K562 (cell line): ENCODE results near the gene KCNH8. TPM values are rescaled to one million over a fixed set of nuclear protein-coding genes. Genes with fewer than 3 reads are reported as not detected.

Experiments
- ATAC-seq: fragments of 200-7000 bp; cut with Tn5 transposase; 3 replicates; pipeline ENCODE4 v1.9.1; 2020; ENCODE audit warnings: moderate library complexity
- Bru-seq: library from RNA; stranded (reverse); fragments of 400-500 nt; gene quantifications from one replicate; lab custom pipeline; 2021; lab: Mats Ljungman, UMichigan
- BruChase-seq, 2 experiments: library from RNA; stranded (reverse); fragments of 400-500 nt; gene quantifications; one replicate each; lab custom pipeline; 2021; lab: Mats Ljungman, UMichigan
- BruUV-seq: library from RNA; stranded (reverse); fragments of 400-500 nt; replicated peaks from 2 replicates; lab custom pipeline; 2021; lab: Mats Ljungman, UMichigan
- CTCF ChIA-PET: fragments of 300-600 bp; formaldehyde crosslinking; extraction: SDS; loops from one replicate; lab custom pipeline; 2021; ENCODE audit warnings: low intra/inter-chr PET ratio; lab: Yijun Ruan, JAX
- POLR2A ChIA-PET: fragments of 300-600, 350-650 bp; sonication (Branson Sonifier 250); formaldehyde crosslinking; extraction: SDS; loops from one replicate; lab custom pipeline; 2021; ENCODE audit warnings: antibody characterized with exemption, inconsistent platforms; lab: Yijun Ruan, JAX
- DNase-seq, 4 experiments: peaks; one replicate each; pipeline versions ENCODE4 v3.0.0 to v3.0.0-alpha.2; 2011 to 2018; ENCODE audit warnings: low spot score in 3 of 4, mixed read lengths in 3 of 4; ENCODE audit errors: extremely low read depth in 1 of 4
- FAIRE-seq: peaks from 2 replicates; lab custom pipeline; 2011; peaks lifted over from hg19 to GRCh38; lab: Jason Lieb, UNC
- H2AFZ ChIP-seq: 2 replicates; pipeline ENCODE4 v1.6.0; 2011; ENCODE audit warnings: low read depth, low read length, control low read depth, inconsistent platforms
- H3K27ac ChIP-seq: fragments of 200-600 bp; 3 replicates; pipeline ENCODE4 v1.8.0; 2011; ENCODE audit warnings: low read depth, mild to moderate bottlenecking, control low read depth, inconsistent platforms, low read length, moderate library complexity, mixed read lengths; ENCODE audit errors: extremely low read depth
- H3K27me3 ChIP-seq, 2 experiments: fragments of 300-600 bp in 1 of 2; 2 replicates in 1 of 2; 3 replicates in 1 of 2; pipeline versions ENCODE4 v1.6.0 to v1.8.0; 2011; ENCODE audit warnings: inconsistent platforms in 2 of 2, low read length in 2 of 2, mild to moderate bottlenecking in 1 of 2, mixed read lengths in 1 of 2, moderate library complexity in 1 of 2; ENCODE audit not compliant: control insufficient read depth in 2 of 2, insufficient read depth in 2 of 2
- H3K36me3 ChIP-seq: fragments of 300-600 bp; 3 replicates; pipeline ENCODE4 v1.8.0; 2011; ENCODE audit warnings: mild to moderate bottlenecking, low read length, inconsistent platforms; ENCODE audit not compliant: control insufficient read depth, insufficient read depth
- H3K4me1 ChIP-seq, 2 experiments: fragments of 200-600 bp in 1 of 2; replicated peaks in 1 of 2; 2 replicates in 1 of 2; 3 replicates in 1 of 2; pipeline versions ENCODE4 v1.5.1 to v1.8.0; 2011; ENCODE audit warnings: inconsistent platforms in 2 of 2, low read length in 2 of 2, mild to moderate bottlenecking in 1 of 2, mixed read lengths in 1 of 2, moderate library complexity in 1 of 2; ENCODE audit not compliant: control insufficient read depth in 2 of 2, insufficient read depth in 2 of 2
- H3K4me2 ChIP-seq: 2 replicates; pipeline ENCODE4 v1.6.1; 2011; ENCODE audit warnings: low read length, control low read depth, inconsistent platforms, mixed read lengths; ENCODE audit not compliant: insufficient read depth
- H3K4me3 ChIP-seq: fragments of 200-600 bp; sonication (generic), shearing (Covaris generic); 2 replicates; pipeline ENCODE4 v1.5.1; 2016; ENCODE audit warnings: control low read depth, inconsistent platforms
- H3K79me2 ChIP-seq: fragments of 200-600 bp; 3 replicates; pipeline ENCODE4 v1.8.0; 2011; ENCODE audit warnings: low read length, inconsistent platforms; ENCODE audit not compliant: control insufficient read depth, insufficient read depth
- H3K9ac ChIP-seq, 2 experiments: 2 replicates each; pipeline versions ENCODE4 v1.6.0 to v1.6.1; 2011; ENCODE audit warnings: low read depth in 2 of 2, low read length in 2 of 2, control low read depth in 1 of 2, inconsistent platforms in 1 of 2, mild to moderate bottlenecking in 1 of 2, mixed read lengths in 1 of 2; ENCODE audit not compliant: insufficient read depth in 1 of 2
- H3K9me1 ChIP-seq: one replicate; pipeline ENCODE4 v1.6.0; 2011; ENCODE audit warnings: inconsistent platforms, mild to moderate bottlenecking, low read length, moderate library complexity; ENCODE audit not compliant: control insufficient read depth, insufficient read depth
- H3K9me3 ChIP-seq: replicated peaks from 2 replicates; pipeline ENCODE4 v1.5.1; 2011; ENCODE audit warnings: low read depth, low read length, inconsistent platforms; ENCODE audit not compliant: control insufficient read depth, insufficient read depth
- H4K20me1 ChIP-seq: replicated peaks from 2 replicates; pipeline ENCODE4 v1.6.1; 2011; ENCODE audit warnings: low read length, inconsistent platforms, mixed read lengths; ENCODE audit not compliant: control insufficient read depth, insufficient read depth
- BDP1 ChIP-seq: IDR thresholded peaks from 3 replicates; pipeline ENCODE4 v1.6.1; 2011; ENCODE audit not compliant: insufficient read length, insufficient read depth
- CEBPG ChIP-seq, 3 experiments: fragments of 200-800 bp in 1 of 3; sonication (Bioruptor generic) in 1 of 3; sonication (generic) in 1 of 3; formaldehyde crosslinking in 1 of 3; IDR thresholded peaks in 2 of 3; conservative IDR thresholded peaks in 1 of 3; 2 replicates each; pipeline versions ENCODE4 v1.6.1 to v1.8.0; 2016 to 2022; ENCODE audit warnings: missing compliant biosample characterization in 2 of 3, missing genetic modification characterization in 2 of 3, mild to moderate bottlenecking in 1 of 3, missing genetic modification reagents in 1 of 3
- EHMT2 ChIP-seq: fragments of 450-650 bp; IDR thresholded peaks from 2 replicates; pipeline ENCODE4 v1.6.1; 2018; ENCODE audit warnings: antibody characterized with exemption
- PCBP2 ChIP-seq: fragments of 200-400 bp; formaldehyde crosslinking; IDR thresholded peaks from 2 replicates; pipeline ENCODE4 v1.6.1; 2018; ENCODE audit warnings: low read length, low read depth, mild to moderate bottlenecking, moderate library complexity; ENCODE audit not compliant: poor library complexity, severe bottlenecking
- SRSF1 ChIP-seq: fragments of 200-400 bp; formaldehyde crosslinking; IDR thresholded peaks from 2 replicates; pipeline ENCODE4 v1.6.1; 2017; ENCODE audit warnings: mild to moderate bottlenecking, low read depth, low read length, moderate library complexity
- ZNF282 ChIP-seq: sonication (generic); formaldehyde crosslinking; IDR thresholded peaks from 2 replicates; pipeline ENCODE4 v1.8.1; 2023; ENCODE audit warnings: missing genetic modification reagents
- ZNF785 ChIP-seq: fragments of 250-450 bp; sonication (Bioruptor Pico); IDR thresholded peaks from 2 replicates; pipeline ENCODE4 v1.4.0; 2020; ENCODE audit warnings: mild to moderate bottlenecking
- WGBS: fragments of 100-300 bp; shearing (Covaris generic); methylation state at CpG from one replicate; pipeline ENCODE4 v1.1.6; 2016; ENCODE audit warnings: low coverage, mixed read lengths; ENCODE audit not compliant: insufficient coverage; ENCODE audit errors: missing lambda C conversion rate; 5-methylcytosine and 5-hydroxymethylcytosine counted together
- in situ Hi-C: fragments of 300-500 bp; cut with MboI; formaldehyde crosslinking; loops from 4 replicates; pipeline ENCODE4 v1.15.0; 2018; ENCODE audit warnings: inconsistent platforms, mixed read lengths
- intact Hi-C: fragments of 100-400 bp; cut with micrococcal nuclease; formaldehyde crosslinking; loops from 2 replicates; pipeline ENCODE4 v1.14.2; 2022
- long read RNA-seq, 3 experiments: library from polyadenylated mRNA in 2 of 3; library from RNA in 1 of 3; unstranded in 2 of 3; stranded (forward) in 1 of 3; transcript quantifications; one replicate each; pipeline ENCODE4 v2.0.0, GENCODE V29; 2019 to 2022
- polyA minus RNA-seq, 3 experiments: library from RNA; depleted of rRNA, polyadenylated mRNA; stranded (reverse); fragments of >200 nt; gene quantifications; 2 replicates each; pipeline ENCODE4 v1.2.3, GENCODE V29; 2011
- polyA plus RNA-seq, 8 experiments: library from polyadenylated mRNA; depleted of rRNA in 4 of 8; stranded (reverse) in 5 of 8; unstranded in 3 of 8; fragments of >200 nt; fragmentation: Nextera tagmentation in 2 of 8; fragmentation: Illumina TruSeq in 1 of 8; extraction: Ambion mirVana in 2 of 8; extraction: Trizol in 1 of 8; gene quantifications; 2 replicates each; pipeline versions ENCODE4 v1.2.1 to v1.2.3, GENCODE V29; 2011 to 2014; ENCODE audit warnings: inconsistent platforms in 1 of 8, missing spikeins in 1 of 8
- total RNA-seq, 7 experiments: library from RNA; depleted of rRNA in 6 of 7; stranded (reverse); fragments of >200 nt in 6 of 7; fragmentation: Illumina TruSeq in 2 of 7; extraction: Trizol in 2 of 7; gene quantifications; 2 replicates each; pipeline versions ENCODE4 v1.2.1 to v1.2.3, GENCODE V29; 2011 to 2021; ENCODE audit warnings: low replicate concordance in 1 of 7
- TF ChIP-seq, protein P1 (sequence below): fragments of 250-450 bp; sonication (Bioruptor Pico); IDR thresholded peaks from 2 replicates; pipeline ENCODE4 v1.4.0; 2020; ENCODE audit warnings: borderline replicate concordance
- TF ChIP-seq, protein P2 (sequence below): IDR thresholded peaks from 2 replicates; pipeline ENCODE4 v1.6.1; 2011; ENCODE audit warnings: borderline replicate concordance, low read depth, mild to moderate bottlenecking, moderate library complexity, low read length; ENCODE audit not compliant: insufficient read depth, poor library complexity, severe bottlenecking

KCNH8 gene
- total RNA-seq (2011; cell fraction: chromatin; rRNA removed; ENCODE audit: low replicate concordance), result 0.12 TPM in 2 replicates
- 0.13 TPM in 1 of 2 replicates, not detected in the other for total RNA-seq (2011; cell fraction: nucleolus; rRNA removed)
- total RNA-seq (2011; cell fraction: nucleoplasm; rRNA removed), result 0.15 TPM in 1 of 2 replicates, not detected in the other
- total RNA-seq (2014; rRNA removed) (not detected in 2 replicates), total RNA-seq (2014; rRNA removed; fragmentation: Illumina TruSeq; extraction: Trizol) (not detected in 2 replicates), total RNA-seq (2015; rRNA removed; fragmentation: Illumina TruSeq; extraction: Trizol) (0.04 TPM in 1 of 2 replicates, not detected in the other), total RNA-seq (2021) (0.02 TPM in 1 of 2 replicates, not detected in the other), polyA plus RNA-seq (2011; rRNA removed) (0.01 TPM in 1 of 2 replicates, not detected in the other), polyA plus RNA-seq (2014; fragmentation: Illumina TruSeq; extraction: Trizol) (not detected in 2 replicates), polyA plus RNA-seq (2014; fragmentation: Nextera tagmentation; extraction: Ambion mirVana) (not detected), polyA plus RNA-seq (2014; rRNA removed) (0.08 TPM in 1 of 2 replicates, not detected in the other), polyA minus RNA-seq (2011; rRNA and poly(A)+ RNA removed) (0.04 TPM in 1 of 2 replicates, not detected in the other), Bru-seq, nascent RNA (percentile 13 among the genes with signal in this experiment), BruChase-seq, experiment 1, labeled RNA remaining after a 2-hour chase (percentile 16 among the genes with signal in this experiment), BruChase-seq, experiment 2, labeled RNA remaining after a 6-hour chase (percentile 14 among the genes with signal in this experiment)
- polyA plus RNA-seq (2011; cell fraction: cytosol; rRNA removed), result 0.01 TPM in 1 of 2 replicates, not detected in the other
- polyA plus RNA-seq (2011; cell fraction: nucleus; rRNA removed), result 0.07 TPM in 2 replicates
- polyA plus RNA-seq (2012), result 0.19 TPM in 1 of 2 replicates, not detected in the other
- polyA minus RNA-seq (2011; cell fraction: cytosol; rRNA and poly(A)+ RNA removed), result not detected in 2 replicates
- polyA minus RNA-seq (2011; cell fraction: nucleus; rRNA and poly(A)+ RNA removed), result 0.13 and 0.22 TPM in 2 replicates
- long read RNA-seq, experiment 1, partial matches to known transcripts, result 0 of 1 reads
- long read RNA-seq, experiment 1, other reads (novel, unspliced or antisense), result 1 of 1 reads
- long read RNA-seq, experiment 2, result 0 reads
- long read RNA-seq, experiment 3, result 0 reads

DNA sequence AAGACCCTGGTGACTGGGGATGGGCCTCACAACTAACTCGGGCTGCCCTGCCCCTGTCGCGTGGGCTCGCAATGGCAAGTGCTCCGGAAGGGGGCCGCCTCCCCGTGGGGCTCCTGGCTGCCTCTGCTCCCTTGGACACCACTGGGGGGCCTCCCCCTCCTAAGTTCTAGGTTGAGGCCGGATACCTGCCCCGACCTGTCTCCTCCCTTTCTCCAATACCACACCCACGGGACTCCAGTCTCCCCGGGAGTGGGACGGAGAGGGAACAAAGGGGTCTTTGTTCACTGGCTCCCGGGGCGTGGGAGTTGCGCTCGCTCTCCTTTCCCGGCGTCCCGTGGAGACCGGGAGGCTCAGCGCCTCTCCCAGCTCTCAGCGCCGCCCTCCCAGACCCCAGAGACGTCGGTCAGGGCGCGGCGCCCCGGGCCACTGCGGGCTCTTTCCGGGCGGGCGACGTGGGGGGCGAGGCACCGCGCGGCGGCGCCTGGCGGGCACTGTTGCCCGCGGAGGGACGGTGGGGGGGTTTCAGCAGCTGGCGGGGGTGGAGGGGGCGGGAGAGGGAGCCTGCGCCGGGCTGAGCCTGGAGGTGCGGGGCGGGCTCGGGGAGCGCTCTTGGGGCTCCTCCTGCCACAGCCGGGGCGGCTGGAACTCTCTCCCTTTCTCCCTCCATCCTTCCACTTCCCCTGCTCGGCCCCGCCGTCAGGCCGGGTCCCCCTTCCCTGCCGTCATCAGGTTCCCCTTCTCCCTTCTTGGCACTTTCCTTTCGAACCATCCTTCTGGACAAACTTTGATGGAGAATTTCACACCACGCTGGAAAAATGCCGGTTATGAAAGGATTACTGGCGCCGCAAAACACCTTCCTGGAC, at the start of gene KCNH8:
Gene KCNH8, plus strand, starts transcription at position 606 of the 863 bp plus-strand sequence. Its CDS starts 210 bp downstream, at position 816.
- Histone ChIP-seq H3K9ac (peak within 1 kb of the TSS in 1 of 2 experiments; percentile 81; a peak in 2 of 4 replicates), H3K4me2 (peak within 1 kb of the TSS; percentile 70), H3K4me3 (peak within 1 kb of the TSS; percentile 51), H3K9me1 (no peaks in the 10 kb centered on the region), H3K9me3 (no peaks in the 10 kb centered on the region), H3K4me1 (peaks cover 0 to 16% of the 10 kb centered on the region in 2 experiments; a peak in 2 of 5 replicates), H4K20me1 (no peaks in the 10 kb centered on the region), H3K27ac (no peak within 1 kb of the TSS), H2AFZ (peak within 1 kb of the TSS; percentile 82), H3K36me3 (no peaks in the 10 kb centered on the region), H3K27me3 (no peaks in the 10 kb centered on the region), H3K79me2 (no peaks in the 10 kb centered on the region)
- BruUV-seq, result no TSS peak
- FAIRE-seq (no peak), ATAC-seq (peak; percentile 62), DNase-seq (peak; percentile 17 to 23 (median 20))
- in situ Hi-C loops, result no loop called here
- ChIA-PET POLR2A (interaction anchor here (0.6 kb wide), 1 partner anchor 8 kb away, joined by 3 read pairs; no protein-coding TSS in a partner anchor), CTCF (no interaction called here)
- intact Hi-C loops, result loop anchor here (5.0 kb wide), 2 partner anchors 719 to 1039 kb away; partner anchors contain the start of gene SGO1
- WGBS, result 16% methylated on average over 30 of the region's 64 CpGs
- TF ChIP-seq EHMT2 (no peak), ZNF785 (CRISPR knock-in tag) (no peak), BDP1 (no peak), CEBPG (CRISPR knock-in tag; IDR thresholded peaks at IDR 0.05) (no peak), CEBPG (tag; conservative IDR thresholded peaks at IDR 0.05 in 1 of 2, IDR thresholded peaks at IDR 0.05 in 1 of 2) (no peak), SRSF1 (no peak), PCBP2 (no peak), ZNF282 (CRISPR knock-in tag) (no peak)
- TF ChIP-seq, protein P1, sequence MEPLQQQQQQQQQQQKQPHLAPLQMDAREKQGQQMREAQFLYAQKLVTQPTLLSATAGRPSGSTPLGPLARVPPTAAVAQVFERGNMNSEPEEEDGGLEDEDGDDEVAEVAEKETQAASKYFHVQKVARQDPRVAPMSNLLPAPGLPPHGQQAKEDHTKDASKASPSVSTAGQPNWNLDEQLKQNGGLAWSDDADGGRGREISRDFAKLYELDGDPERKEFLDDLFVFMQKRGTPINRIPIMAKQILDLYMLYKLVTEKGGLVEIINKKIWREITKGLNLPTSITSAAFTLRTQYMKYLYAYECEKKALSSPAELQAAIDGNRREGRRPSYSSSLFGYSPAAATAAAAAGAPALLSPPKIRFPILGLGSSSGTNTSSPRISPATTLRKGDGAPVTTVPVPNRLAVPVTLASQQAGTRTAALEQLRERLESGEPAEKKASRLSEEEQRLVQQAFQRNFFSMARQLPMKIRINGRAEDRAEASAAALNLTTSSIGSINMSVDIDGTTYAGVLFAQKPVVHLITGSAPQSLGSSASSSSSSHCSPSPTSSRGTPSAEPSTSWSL (CRISPR knock-in tag), result no peak
- TF ChIP-seq, protein P2, sequence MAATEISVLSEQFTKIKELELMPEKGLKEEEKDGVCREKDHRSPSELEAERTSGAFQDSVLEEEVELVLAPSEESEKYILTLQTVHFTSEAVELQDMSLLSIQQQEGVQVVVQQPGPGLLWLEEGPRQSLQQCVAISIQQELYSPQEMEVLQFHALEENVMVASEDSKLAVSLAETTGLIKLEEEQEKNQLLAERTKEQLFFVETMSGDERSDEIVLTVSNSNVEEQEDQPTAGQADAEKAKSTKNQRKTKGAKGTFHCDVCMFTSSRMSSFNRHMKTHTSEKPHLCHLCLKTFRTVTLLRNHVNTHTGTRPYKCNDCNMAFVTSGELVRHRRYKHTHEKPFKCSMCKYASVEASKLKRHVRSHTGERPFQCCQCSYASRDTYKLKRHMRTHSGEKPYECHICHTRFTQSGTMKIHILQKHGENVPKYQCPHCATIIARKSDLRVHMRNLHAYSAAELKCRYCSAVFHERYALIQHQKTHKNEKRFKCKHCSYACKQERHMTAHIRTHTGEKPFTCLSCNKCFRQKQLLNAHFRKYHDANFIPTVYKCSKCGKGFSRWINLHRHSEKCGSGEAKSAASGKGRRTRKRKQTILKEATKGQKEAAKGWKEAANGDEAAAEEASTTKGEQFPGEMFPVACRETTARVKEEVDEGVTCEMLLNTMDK, result peak; percentile 65
